Stimulated activated CD4-positive, alpha-beta T cell treated with anti-CD3 and anti-CD28 coated beads, Interleukin-15, amount 100 ng/mL, for 24 hours (primary cell): Measurements from ENCODE around the gene RAD17.
"Not testable (repeated sequence)": the region's sequence is repeated elsewhere in the genome, so short reads cannot be mapped to it uniquely, and the experiment has no call there.

Experiments
- DNase-seq: peaks from one replicate; pipeline ENCODE4 v3.0.0-alpha.2; 2020

RAD17 gene

GRCh38 chr5:69369340-69370121 is at the start of gene RAD17, which contains the start of the genes AK6 and TAF9:
TSS of gene RAD17 (plus strand) at chr5:69369818. CDS start at chr5:69372209, 2,391 bp downstream.
TSS of gene AK6 (minus strand) at chr5:69369520. CDS start at chr5:69369490, 30 bp downstream.
TSS of gene TAF9 (minus strand) at chr5:69369520. CDS start at chr5:69365737, 3,783 bp downstream.
- peak; percentile 95 for DNase-seq

GRCh38 chr5:69326365-69326764 is 43.3 kb upstream of the RAD17 start:
- DNase-seq, result no peak

GRCh38 chr5:69329905-69330489 is 39.6 kb upstream of the RAD17 start:
- DNase-seq, result no peak

GRCh38 chr5:69331528-69332445 is 37.8 kb upstream of the RAD17 start:
- no peak for DNase-seq

GRCh38 chr5:69333668-69334315 is 35.8 kb upstream of the RAD17 start:
- not testable (repeated sequence) for DNase-seq

GRCh38 chr5:69334793-69335268 is 34.8 kb upstream of the RAD17 start:
- DNase-seq, result peak; percentile 84

- DNase-seq, result no peak
These were observed 34.2 kb upstream of the RAD17 start for GRCh38 chr5:69335341-69335935.

- DNase-seq, result no peak
These were observed 28.0 kb upstream of the RAD17 start for GRCh38 chr5:69341520-69342161.

GRCh38 chr5:69343083-69343482 is 26.5 kb upstream of the RAD17 start:
- DNase-seq, result no peak

GRCh38 chr5:69350664-69351063 is 19.0 kb upstream of the RAD17 start:
- no peak for DNase-seq

- no peak for DNase-seq
These were observed 9.9 kb upstream of the RAD17 start for GRCh38 chr5:69359699-69360098.

- DNase-seq, result no peak
These were observed 9.2 kb upstream of the RAD17 start for GRCh38 chr5:69360442-69360841.

GRCh38 chr5:69364414-69364813 is 5.2 kb upstream of the RAD17 start:
- no peak for DNase-seq

- no peak for DNase-seq
These were observed 4.8 kb upstream of the RAD17 start for GRCh38 chr5:69364850-69365249.

- no peak for DNase-seq
These were observed 1.8 kb upstream of the RAD17 start for GRCh38 chr5:69367697-69368279.

GRCh38 chr5:69368458-69369339 is 919 bp upstream of the RAD17 start:
- peak; percentile 34 for DNase-seq

GRCh38 chr5:69370335-69370734 is 717 bp downstream of the RAD17 start:
- DNase-seq, result peak; percentile 17

GRCh38 chr5:69372394-69372793 is 2.8 kb downstream of the RAD17 start:
- no peak for DNase-seq

- no peak for DNase-seq
These were observed 5.4 kb downstream of the RAD17 start for GRCh38 chr5:69374911-69375446.

- no peak for DNase-seq
These were observed 8.8 kb downstream of the RAD17 start for GRCh38 chr5:69378376-69378775.
